Measurements from ENCODE around the gene NELL2. TPM values are rescaled to one million over a fixed set of nuclear protein-coding genes. Genes with fewer than 3 reads are reported as not detected.

Gene NELL2
- total and polyA plus RNA-seq, 9 of the 15 experiments (the other 6 are each of a cell fraction or from before 2014, with no cell fraction given) = 0.32 to 1.1 (median 0.53) TPM

DNA sequence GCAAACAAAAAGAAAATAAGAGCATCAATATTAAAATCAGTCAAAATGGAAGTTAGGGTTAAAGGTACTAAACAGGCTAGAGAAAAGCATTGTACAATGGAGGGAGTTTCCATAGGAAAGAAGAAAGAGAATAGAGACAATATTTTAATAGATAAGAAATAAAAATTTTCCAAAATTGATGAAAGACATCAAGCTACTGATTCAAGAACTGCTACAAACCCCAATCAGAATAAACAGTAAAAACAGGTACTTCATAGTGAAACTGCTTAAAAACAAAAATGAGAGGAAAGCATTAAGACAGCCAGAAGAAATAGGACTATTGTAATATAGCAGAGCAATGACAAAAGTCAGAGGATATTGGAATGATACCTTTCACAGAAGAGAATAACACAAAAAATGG is 413.4 kb downstream of the NELL2 start (continued):
- TF ChIP-seq, protein P1, sequence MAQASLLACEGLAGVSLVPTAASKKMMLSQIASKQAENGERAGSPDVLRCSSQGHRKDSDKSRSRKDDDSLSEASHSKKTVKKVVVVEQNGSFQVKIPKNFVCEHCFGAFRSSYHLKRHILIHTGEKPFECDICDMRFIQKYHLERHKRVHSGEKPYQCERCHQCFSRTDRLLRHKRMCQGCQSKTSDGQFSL (CRISPR knock-in tag; IDR thresholded peaks at IDR 0.05) = no peak
- TF ChIP-seq, protein P1 (tag; IDR thresholded peaks at IDR 0.05) = no peak
- TF ChIP-seq ARNT (IDR thresholded peaks at IDR 0.05) (no peak), SOX6 (IDR thresholded peaks at IDR 0.05) (no peak), NBN (IDR thresholded peaks at IDR 0.05; ENCODE audit: low read depth) (no peak), NR1H2 (CRISPR knock-in tag; IDR thresholded peaks at IDR 0.05) (no peak), PRPF4 (IDR thresholded peaks at IDR 0.05; ENCODE audit: insufficient read depth, low read depth, low read length, poor library complexity, severe bottlenecking) (no peak), ILK (tag; IDR thresholded peaks at IDR 0.05; ENCODE audit: borderline replicate concordance, low read depth) (no peak), TAF15 (IDR thresholded peaks at IDR 0.05; ENCODE audit: low read depth, low read length) (no peak), ZNF77 (CRISPR knock-in tag; IDR thresholded peaks at IDR 0.05) (no peak), RBM22 (IDR thresholded peaks at IDR 0.05; ENCODE audit: low read depth, low read length, poor library complexity, severe bottlenecking) (no peak), CREBBP (IDR thresholded peaks at IDR 0.05; ENCODE audit: low read depth, low read length) (no peak)
- TF ChIP-seq, protein P2, sequence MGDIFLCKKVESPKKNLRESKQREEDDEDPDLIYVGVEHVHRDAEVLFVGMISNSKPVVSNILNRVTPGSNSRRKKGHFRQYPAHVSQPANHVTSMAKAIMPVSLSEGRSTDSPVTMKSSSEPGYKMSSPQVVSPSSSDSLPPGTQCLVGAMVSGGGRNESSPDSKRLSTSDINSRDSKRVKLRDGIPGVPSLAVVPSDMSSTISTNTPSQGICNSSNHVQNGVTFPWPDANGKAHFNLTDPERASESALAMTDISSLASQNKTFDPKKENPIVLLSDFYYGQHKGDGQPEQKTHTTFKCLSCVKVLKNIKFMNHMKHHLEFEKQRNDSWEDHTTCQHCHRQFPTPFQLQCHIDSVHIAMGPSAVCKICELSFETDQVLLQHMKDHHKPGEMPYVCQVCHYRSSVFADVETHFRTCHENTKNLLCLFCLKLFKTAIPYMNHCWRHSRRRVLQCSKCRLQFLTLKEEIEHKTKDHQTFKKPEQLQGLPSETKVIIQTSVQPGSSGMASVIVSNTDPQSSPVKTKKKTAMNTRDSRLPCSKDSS (IDR thresholded peaks at IDR 0.05; ENCODE audit: low read depth, partially characterized antibody) = no peak
- TF ChIP-seq, protein P3, sequence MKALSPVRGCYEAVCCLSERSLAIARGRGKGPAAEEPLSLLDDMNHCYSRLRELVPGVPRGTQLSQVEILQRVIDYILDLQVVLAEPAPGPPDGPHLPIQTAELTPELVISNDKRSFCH (CRISPR knock-in tag; IDR thresholded peaks at IDR 0.05) = no peak
- TF ChIP-seq, protein P3 (tag; IDR thresholded peaks at IDR 0.05) = no peak
- TF ChIP-seq, protein P4, sequence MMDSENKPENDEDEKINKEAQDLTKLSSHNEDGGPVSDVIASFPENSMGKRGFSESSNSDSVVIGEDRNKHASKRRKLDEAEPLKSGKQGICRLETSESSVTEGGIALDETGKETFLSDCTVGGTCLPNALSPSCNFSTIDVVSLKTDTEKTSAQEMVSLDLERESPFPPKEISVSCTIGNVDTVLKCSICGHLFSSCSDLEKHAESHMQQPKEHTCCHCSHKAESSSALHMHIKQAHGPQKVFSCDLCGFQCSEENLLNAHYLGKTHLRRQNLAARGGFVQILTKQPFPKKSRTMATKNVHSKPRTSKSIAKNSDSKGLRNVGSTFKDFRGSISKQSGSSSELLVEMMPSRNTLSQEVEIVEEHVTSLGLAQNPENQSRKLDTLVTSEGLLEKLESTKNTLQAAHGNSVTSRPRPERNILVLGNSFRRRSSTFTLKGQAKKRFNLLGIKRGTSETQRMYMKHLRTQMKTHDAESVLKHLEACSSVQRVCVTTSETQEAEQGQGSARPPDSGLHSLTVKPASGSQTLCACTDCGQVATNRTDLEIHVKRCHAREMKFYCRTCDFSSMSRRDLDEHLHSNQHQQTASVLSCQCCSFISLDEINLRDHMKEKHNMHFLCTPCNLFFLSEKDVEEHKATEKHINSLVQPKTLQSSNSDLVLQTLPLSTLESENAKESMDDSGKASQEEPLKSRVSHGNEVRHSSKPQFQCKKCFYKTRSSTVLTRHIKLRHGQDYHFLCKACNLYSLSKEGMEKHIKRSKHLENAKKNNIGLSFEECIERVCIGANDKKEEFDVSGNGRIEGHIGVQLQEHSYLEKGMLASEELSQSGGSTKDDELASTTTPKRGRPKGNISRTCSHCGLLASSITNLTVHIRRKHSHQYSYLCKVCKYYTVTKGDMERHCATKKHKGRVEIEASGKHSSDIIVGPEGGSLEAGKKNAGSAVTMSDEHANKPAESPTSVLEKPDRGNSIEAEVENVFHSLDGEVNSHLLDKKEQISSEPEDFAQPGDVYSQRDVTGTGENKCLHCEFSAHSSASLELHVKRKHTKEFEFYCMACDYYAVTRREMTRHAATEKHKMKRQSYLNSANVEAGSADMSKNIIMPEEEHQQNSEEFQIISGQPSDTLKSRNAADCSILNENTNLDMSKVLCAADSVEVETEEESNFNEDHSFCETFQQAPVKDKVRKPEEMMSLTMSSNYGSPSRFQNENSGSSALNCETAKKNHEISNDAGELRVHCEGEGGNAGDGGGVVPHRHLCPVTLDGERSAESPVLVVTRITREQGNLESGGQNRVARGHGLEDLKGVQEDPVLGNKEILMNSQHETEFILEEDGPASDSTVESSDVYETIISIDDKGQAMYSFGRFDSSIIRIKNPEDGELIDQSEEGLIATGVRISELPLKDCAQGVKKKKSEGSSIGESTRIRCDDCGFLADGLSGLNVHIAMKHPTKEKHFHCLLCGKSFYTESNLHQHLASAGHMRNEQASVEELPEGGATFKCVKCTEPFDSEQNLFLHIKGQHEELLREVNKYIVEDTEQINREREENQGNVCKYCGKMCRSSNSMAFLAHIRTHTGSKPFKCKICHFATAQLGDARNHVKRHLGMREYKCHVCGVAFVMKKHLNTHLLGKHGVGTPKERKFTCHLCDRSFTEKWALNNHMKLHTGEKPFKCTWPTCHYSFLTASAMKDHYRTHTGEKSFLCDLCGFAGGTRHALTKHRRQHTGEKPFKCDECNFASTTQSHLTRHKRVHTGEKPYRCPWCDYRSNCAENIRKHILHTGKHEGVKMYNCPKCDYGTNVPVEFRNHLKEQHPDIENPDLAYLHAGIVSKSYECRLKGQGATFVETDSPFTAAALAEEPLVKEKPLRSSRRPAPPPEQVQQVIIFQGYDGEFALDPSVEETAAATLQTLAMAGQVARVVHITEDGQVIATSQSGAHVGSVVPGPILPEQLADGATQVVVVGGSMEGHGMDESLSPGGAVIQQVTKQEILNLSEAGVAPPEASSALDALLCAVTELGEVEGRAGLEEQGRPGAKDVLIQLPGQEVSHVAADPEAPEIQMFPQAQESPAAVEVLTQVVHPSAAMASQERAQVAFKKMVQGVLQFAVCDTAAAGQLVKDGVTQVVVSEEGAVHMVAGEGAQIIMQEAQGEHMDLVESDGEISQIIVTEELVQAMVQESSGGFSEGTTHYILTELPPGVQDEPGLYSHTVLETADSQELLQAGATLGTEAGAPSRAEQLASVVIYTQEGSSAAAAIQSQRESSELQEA (IDR thresholded peaks at IDR 0.05; ENCODE audit: low read depth) = no peak
- TF ChIP-seq, protein P5, sequence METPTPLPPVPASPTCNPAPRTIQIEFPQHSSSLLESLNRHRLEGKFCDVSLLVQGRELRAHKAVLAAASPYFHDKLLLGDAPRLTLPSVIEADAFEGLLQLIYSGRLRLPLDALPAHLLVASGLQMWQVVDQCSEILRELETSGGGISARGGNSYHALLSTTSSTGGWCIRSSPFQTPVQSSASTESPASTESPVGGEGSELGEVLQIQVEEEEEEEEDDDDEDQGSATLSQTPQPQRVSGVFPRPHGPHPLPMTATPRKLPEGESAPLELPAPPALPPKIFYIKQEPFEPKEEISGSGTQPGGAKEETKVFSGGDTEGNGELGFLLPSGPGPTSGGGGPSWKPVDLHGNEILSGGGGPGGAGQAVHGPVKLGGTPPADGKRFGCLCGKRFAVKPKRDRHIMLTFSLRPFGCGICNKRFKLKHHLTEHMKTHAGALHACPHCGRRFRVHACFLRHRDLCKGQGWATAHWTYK (CRISPR knock-in tag; IDR thresholded peaks at IDR 0.05) = no peak

Data from K562 (cell line).